ENCODE results near the gene NUTM2A.
"Not testable (repeated sequence)": the region's sequence is repeated elsewhere in the genome, so short reads cannot be mapped to it uniquely, and the experiment has no call there.

The NUTM2A gene

GRCh38 chr10:87225148-87225547 lies at the start of gene NUTM2A:
NUTM2A (plus strand) TSS chr10:87225448; CDS start chr10:87225831, 383 bp downstream.
- not testable (repeated sequence) for DNase-seq (ENCODE audit: low spot score)

- not testable (repeated sequence) for DNase-seq (ENCODE audit: low spot score)
Measured at GRCh38 chr10:87177587-87177986, 47.7 kb upstream of the NUTM2A start.

GRCh38 chr10:87184421-87184820 lies 40.8 kb upstream of the NUTM2A start:
- not testable (repeated sequence) for DNase-seq (ENCODE audit: low spot score)

GRCh38 chr10:87186016-87186415 lies 39.2 kb upstream of the NUTM2A start:
- DNase-seq (ENCODE audit: low spot score), result not testable (repeated sequence)

GRCh38 chr10:87187573-87187972 lies 37.7 kb upstream of the NUTM2A start:
- DNase-seq (ENCODE audit: low spot score), result not testable (repeated sequence)

GRCh38 chr10:87191841-87192240 lies 33.4 kb upstream of the NUTM2A start:
- not testable (repeated sequence) for DNase-seq (ENCODE audit: low spot score)

- DNase-seq (ENCODE audit: low spot score), result not testable (repeated sequence)
Measured at GRCh38 chr10:87200924-87201323, 24.3 kb upstream of the NUTM2A start.

GRCh38 chr10:87204801-87205200 lies 20.4 kb upstream of the NUTM2A start:
- DNase-seq (ENCODE audit: low spot score), result not testable (repeated sequence)

GRCh38 chr10:87206922-87207321 lies 18.3 kb upstream of the NUTM2A start:
- not testable (repeated sequence) for DNase-seq (ENCODE audit: low spot score)

GRCh38 chr10:87210309-87210708 lies 14.9 kb upstream of the NUTM2A start:
- not testable (repeated sequence) for DNase-seq (ENCODE audit: low spot score)

- DNase-seq (ENCODE audit: low spot score), result peak; percentile 15
Measured at GRCh38 chr10:87211848-87212247, 13.4 kb upstream of the NUTM2A start.

- DNase-seq (ENCODE audit: low spot score), result not testable (repeated sequence)
Measured at GRCh38 chr10:87213150-87213765, 12.0 kb upstream of the NUTM2A start.

- not testable (repeated sequence) for DNase-seq (ENCODE audit: low spot score)
Measured at GRCh38 chr10:87213806-87214205, 11.4 kb upstream of the NUTM2A start.

- not testable (repeated sequence) for DNase-seq (ENCODE audit: low spot score)
Measured at GRCh38 chr10:87216120-87216519, 9.1 kb upstream of the NUTM2A start.

- DNase-seq (ENCODE audit: low spot score), result not testable (repeated sequence)
Measured at GRCh38 chr10:87219370-87219769, 5.9 kb upstream of the NUTM2A start.

GRCh38 chr10:87222789-87223188 lies 2.5 kb upstream of the NUTM2A start:
- not testable (repeated sequence) for DNase-seq (ENCODE audit: low spot score)

GRCh38 chr10:87228247-87228646 lies 3.0 kb downstream of the NUTM2A start:
- not testable (repeated sequence) for DNase-seq (ENCODE audit: low spot score)

- not testable (repeated sequence) for DNase-seq (ENCODE audit: low spot score)
Measured at GRCh38 chr10:87229211-87229610, 4.0 kb downstream of the NUTM2A start.

GRCh38 chr10:87234854-87235253 lies 9.6 kb downstream of the NUTM2A start:
- not testable (repeated sequence) for DNase-seq (ENCODE audit: low spot score)

- DNase-seq (ENCODE audit: low spot score), result not testable (repeated sequence)
Measured at GRCh38 chr10:87237244-87237643, 12.0 kb downstream of the NUTM2A start.

GRCh38 chr10:87239346-87239808 lies 14.1 kb downstream of the NUTM2A start:
- not testable (repeated sequence) for DNase-seq (ENCODE audit: low spot score)

- not testable (repeated sequence) for DNase-seq (ENCODE audit: low spot score)
Measured at GRCh38 chr10:87242192-87242591, 16.9 kb downstream of the NUTM2A start.

- not testable (repeated sequence) for DNase-seq (ENCODE audit: low spot score)
Measured at GRCh38 chr10:87247335-87247734, 22.1 kb downstream of the NUTM2A start.

Measured in HuH-7.5 (cell line).